ENCODE measurements around the gene FAM114A1.
"Not testable (repeated sequence)": the region's sequence is repeated elsewhere in the genome, so short reads cannot be mapped to it uniquely, and the experiment has no call there.

Gene FAM114A1

DNA sequence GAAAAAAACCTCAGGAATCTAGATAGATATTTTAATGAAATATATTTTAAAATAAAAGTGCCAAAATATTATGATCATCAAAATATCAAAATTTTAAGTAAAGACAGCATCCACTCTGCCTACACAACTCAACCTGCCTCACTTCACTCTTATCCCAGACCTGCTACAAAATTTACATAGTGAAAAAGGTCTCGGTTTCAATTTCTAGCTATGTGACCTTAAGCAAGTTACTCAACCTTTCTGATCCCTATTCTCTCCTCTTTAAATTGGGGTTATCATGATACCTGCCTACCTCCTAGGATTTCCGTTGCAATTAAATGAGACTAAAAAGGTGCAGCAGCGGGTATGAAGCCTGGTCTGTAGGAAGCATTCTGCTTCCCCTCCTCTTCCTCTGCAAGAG, 72.9 kb downstream of the FAM114A1 start:
- no peak for DNase-seq

DNA sequence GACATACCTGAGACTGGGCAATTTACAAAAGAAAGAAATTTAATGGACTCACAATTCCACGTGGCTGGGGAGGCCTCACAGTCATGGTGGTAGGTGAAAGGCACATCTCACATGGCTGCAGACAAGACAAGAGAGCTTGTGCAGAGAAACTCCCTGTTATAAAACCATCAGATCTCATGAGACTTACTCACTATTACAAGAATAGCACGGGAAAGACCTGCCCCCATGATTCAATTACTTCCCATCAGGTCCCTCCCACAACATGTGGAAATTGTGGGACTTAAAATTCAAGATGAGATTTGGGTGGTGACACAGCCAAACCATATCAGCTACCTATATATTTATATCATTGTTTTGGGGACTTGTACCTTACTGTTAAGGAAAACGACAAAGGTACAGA, 74.3 kb downstream of the FAM114A1 start:
- DNase-seq = not testable (repeated sequence)

- no peak for DNase-seq
Observed at GRCh38 chr4:38943343-38943742, 75.7 kb downstream of the FAM114A1 start.

DNA sequence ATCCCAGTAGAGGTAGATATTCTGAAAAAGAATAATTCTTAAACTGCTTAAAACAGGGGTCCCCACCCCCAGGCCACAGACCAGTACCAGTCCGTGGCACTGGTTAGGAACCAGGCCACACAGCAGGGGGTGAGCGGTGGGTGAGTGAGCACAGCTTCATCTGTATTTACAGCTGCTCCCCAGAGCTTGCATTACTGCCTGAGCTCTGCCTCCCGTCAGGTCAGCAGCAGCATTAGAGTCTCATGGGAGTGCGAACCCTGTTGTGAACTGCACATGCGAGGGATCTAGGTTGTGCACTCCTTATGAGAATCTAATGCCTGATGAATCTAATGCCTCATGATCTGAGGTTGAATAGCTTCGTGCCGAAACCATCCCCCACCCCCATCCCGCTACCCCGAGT, 76.8 kb downstream of the FAM114A1 start:
- no peak for DNase-seq

GRCh38 chr4:38946919-38947318, 79.3 kb downstream of the FAM114A1 start:
- no peak for DNase-seq

GRCh38 chr4:38948551-38948950, 80.9 kb downstream of the FAM114A1 start:
- no peak for DNase-seq

DNA sequence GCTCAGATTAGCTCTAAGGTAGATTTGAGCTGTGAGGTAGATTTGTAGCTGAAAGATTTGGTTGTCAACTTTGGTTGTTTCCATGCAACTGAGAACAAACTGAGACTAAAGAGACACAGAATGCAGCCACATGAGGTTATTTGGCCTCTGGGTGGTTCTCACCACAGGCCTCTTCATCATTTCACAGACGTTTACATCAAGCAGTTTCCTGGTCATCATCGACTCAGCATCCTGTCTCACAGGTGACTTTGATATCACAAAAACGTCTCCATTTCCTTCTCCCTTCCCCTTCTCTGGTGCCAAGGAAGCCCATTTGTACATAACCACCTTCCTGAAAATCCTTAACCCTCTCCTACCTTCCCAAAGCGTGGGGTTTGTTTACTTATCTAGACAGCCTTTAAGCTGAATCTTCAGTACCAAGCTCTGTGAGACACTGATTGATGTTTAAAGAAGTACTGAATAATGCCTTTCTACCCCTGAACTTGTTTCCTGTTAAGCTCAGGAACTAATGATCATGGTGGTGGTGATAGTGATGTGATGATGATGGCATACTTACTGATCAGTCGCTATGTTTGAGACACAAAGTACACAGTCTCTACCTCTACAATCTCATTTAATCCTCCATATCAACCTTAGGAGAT, 81.9 kb downstream of the FAM114A1 start:
- no peak for DNase-seq

- no peak for DNase-seq
Observed at GRCh38 chr4:38950159-38950558, 82.6 kb downstream of the FAM114A1 start.

GRCh38 chr4:38950734-38951133, 83.1 kb downstream of the FAM114A1 start:
- DNase-seq = no peak

DNA sequence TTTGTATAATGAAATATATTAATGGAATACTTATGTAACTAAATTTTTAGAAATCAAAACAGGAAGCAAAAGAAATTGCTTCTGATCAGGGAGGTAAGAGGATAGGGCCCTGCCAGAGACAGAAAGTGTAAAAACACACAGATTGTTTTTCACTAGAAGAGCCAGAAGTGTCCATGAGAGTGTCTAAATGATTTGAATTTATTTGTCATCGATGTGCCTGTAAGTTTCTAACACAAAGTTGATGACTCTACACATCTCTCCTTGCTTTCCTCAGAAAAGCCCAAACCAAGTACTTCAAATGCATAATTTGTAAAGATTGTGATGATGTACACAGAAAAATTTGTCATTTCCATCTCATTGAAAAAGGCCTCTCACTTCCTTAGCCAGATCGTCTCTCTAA, 84.0 kb downstream of the FAM114A1 start:
- DNase-seq = no peak

- no peak for DNase-seq
Observed at GRCh38 chr4:38952017-38952416, 84.4 kb downstream of the FAM114A1 start.

- no peak for DNase-seq
Observed at GRCh38 chr4:38954727-38955126, 87.1 kb downstream of the FAM114A1 start.

DNA sequence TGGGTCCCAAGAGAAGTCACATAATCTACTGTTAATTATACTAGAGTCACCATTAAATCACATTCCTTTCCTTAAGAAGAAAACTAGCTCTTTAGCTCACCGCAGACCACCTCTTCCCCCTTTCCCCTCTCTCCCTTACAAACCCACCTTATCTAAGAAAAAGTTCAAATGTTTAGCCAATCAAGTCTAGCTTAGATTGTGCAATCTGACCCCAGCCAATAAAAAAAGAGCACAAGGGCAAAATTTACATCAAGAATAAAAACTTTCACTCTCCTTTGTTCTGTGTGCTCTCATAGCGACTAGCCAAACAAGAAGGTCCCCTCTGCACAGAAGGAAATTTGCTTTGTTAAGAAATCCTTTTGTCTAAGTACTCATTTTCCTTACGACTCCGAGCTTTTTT, 88.4 kb downstream of the FAM114A1 start:
- DNase-seq = no peak

DNA sequence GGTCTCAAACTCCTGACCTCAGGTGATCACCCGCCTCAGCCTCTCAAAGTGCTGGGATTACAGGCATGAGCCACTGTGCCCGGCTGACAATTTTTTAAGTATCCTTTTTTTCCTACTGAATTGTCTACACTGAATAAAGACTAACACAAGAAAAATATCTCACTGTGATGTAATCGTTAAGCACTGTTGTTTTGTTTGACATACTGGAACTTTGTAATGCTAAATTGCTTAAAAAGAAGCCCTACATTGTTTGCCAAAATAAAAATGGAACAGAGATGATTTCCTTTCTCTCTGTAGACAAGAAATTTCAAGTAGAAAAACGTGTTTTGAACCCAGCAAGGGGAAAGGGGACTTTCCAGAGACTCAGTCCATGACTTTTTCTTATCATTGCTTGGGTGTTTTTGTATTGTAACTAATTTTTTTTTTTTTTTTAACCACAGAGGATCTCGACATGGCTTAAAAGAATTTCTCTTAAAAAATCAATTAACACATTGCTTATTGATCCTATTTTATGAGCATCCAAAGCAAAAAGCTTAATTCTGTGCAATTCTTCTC, 89.7 kb downstream of the FAM114A1 start:
- no peak for DNase-seq

GRCh38 chr4:38957893-38958292, 90.3 kb downstream of the FAM114A1 start:
- DNase-seq = no peak

DNA sequence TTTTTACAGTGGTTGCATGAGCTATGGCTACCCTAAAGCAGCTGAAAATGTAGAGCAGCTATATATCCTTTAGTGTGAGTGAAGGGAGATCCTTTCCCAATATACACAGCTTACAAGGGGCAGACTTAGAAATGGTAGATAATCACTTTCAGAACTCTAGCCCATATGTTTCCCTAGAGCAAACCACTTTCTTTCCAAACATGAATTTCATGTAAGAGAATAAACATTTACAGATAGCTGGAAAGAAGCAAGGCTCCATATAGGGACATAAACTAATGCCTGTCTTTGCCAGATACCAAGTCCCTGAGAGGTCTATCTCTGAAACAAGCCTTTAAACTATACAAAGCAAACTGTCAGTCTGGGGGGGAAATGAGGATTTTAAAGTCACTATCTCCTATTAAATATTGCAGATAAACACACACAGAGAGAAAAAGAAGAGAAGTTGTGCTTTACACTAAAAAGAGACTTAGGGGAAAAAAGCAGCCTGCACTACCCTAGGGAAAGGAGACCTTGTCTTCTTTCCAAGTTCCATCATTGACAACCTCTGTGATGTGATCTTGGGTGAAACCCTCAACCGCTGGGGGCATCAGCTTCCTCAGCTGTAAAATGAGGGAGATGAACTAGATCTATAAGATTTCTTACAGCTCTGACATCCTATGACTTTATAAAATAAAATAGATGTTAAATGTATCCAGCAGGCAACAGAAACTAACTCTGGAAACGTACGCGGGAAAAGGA, 91.0 kb downstream of the FAM114A1 start:
- DNase-seq = no peak

GRCh38 chr4:38959248-38959647, 91.6 kb downstream of the FAM114A1 start:
- DNase-seq = not testable (repeated sequence)

DNA sequence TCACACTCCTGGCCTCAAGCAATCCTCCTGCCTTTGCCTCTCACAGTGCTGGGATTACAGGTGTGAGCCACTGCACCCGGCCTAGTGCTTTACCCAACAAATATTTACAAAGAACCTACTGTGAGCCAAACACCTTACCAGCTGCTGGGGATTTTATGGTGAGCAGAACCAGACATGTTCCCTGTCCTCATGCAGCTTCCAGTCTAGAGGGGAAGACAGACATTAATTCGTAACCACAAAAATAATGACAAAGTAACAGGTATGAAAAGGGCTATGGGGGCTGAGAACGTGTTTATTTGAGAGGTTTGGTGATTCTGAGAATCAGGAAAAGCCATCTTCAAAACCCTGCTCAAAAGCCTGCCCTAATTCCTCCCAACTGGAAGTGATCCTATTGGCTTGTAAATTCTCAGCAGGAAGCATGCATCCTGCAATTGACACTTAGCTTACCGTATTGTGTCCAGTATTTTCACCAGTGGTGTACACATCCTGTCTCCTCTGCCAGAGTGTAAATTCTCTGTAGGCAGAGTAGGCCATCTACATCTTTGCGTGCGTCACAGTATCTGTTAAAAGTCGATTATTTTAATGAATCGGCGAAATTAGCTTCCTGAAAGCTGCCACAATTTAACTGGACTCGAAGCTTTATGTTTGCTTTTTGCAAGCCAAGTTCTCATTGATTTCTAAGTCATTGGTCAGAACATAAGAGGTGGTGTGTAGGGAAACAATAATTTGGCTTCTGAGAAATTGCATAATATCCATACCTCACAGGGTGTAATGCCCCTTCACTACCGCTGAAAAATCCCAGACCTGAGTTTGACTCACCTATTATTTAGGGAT, 97.6 kb downstream of the FAM114A1 start:
- no peak for DNase-seq

DNA sequence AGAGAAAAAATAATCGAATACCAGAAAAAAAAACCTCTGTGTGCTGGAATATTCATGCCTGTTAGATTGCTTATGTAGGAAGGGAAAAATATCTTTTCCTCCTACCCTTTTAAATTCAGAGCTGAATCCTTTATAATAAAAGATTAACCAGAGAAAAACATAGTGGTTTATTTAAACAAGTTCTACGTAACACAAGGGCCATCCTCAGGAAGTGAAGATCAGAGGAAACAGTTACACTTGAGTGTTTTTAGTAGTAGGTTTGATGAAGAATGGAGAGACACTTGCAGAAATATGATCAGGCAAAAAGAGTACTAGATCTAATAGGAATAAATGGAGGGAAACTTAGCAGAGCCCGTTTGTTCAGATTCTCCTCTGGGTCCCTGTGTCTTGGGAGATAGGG, 98.3 kb downstream of the FAM114A1 start:
- no peak for DNase-seq

DNA sequence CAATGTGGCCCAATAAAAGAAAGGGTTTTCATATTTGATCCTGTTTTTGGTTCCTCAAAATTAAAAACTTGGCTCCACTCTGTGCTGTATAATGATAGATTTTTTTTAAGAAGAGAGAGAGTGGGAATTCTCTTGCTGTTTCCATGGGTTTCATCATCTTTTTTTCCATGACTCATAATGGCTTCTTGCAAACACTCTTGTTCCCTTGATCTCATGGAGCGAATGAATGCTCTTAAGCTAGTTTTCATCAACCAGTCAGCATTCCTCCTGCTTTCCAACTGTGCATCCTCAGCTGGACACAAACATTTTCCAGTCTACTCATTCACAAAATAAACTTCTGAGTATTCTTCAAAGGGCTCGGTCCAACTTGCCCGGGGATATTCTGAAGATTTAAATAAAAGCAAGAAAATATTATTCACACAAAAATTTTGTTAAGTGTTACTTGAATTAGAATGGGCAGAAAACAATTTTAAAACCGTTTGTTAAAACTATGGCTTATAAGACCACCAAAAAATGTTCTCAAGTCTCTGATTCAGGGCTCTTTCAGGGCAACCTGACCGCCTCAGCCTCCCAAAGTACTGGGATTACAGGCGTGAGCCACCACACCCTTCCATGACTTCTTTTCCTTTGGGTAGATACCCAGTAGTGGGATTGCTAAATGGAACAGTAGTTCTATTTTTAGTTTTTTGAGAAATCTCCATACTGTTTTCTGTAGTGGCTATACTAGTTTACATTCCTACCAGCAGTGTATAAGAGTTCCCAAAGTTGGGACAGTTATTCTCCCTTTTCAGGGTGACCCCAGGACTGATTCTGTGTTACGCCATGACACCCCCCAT, 99.9 kb downstream of the FAM114A1 start:
- DNase-seq = no peak

DNA sequence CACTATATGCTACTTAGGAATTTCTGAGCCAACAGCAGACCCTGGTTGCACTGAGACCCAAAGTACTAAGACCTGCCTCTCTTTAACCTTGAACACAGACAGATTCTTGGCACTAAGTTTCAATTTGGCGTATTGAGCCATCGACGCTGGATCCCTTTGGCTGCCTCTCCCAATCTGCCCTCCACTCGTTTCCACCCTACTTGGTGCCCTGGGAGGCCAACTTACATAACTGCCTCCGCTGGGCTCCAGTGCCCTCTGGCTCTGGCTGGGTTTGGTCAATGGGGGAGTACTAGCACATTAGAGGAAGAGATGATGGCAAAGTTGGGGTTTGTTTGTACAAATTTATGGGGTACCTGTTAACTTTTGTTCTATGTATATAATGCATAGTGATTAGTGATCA, 101.1 kb downstream of the FAM114A1 start:
- no peak for DNase-seq

DNA sequence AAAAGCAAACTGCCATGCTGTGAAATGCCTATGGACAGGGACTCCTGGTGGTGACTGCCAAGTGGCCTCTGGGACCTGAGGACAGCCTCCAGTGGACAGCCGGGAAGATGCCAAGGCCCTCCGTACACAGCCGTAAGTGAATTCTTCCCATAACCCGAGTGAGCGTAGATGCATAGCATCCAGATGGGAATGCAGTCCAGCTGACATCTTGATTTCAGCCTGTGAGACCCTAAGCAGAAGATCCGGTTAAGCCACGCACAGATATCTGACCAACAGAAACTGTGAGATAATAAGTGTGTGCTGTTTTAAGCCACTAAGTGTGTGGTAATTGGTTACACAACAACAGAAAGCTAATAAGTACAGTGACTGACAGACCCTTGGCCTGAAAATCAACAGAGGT, 108.7 kb downstream of the FAM114A1 start:
- peak; percentile 30 for DNase-seq

DNA sequence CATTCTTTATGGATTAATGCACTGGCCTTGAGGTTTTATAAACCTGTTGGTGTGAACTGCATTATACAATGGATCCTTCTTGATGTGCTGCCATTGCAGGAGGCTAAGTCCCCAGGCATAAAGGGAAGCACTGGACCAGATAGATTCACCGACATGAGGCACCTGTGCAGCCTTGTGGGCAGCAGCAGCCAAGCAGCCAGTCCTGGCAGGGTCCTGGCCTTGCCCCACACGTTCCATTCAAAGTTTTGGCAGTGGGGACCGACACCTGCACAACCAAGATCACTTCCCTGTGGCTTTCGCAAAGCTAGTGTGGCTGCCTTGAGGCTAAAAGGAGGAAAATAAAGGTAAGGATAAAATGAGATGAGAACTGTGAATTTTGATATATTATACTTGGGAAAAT, 111.5 kb downstream of the FAM114A1 start:
- no peak for DNase-seq
